ENCODE measurements around the gene GATAD2A.
"Not testable (repeated sequence)": the region's sequence is repeated elsewhere in the genome, so short reads cannot be mapped to it uniquely, and the experiment has no call there.

GATAD2A gene

DNA sequence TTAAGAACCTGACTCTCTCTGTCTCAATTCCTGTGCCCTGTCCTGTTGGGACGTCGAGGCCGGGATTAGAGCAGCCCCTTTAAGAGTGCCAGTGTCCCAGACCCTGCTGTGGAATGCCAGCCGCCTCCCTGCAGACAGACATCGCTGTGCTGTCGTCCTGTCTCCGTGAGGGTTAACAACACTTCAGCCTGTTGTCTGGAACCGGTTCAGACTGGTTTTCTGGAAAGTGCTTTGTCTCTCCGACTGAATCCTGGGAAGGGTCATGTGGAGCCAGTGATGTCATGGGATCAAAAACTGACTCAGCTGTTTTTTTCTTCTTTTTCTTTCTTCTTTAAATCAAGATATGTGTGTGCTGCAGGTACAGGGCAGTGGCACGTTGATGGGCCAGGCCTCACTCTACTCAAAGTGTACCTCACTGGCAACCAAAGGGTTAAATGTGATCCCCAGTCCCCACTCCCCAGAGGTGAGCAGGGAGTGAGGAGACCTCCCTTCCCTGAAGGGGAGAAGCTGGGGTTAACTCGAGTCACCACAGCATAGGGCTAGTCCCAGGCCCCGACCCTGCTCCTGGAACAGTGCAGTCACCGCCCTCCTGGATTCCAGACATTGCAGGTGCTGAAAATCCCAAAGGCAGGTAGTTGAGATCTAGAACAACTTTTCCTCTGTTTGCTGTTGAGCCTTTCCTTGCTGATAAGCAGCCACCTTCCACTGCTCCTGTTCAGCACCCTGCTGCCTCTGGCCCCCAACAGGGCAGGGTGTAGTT, 59.0 kb downstream of the GATAD2A start:
- no peak for DNase-seq (ENCODE audit: low read depth)

DNA sequence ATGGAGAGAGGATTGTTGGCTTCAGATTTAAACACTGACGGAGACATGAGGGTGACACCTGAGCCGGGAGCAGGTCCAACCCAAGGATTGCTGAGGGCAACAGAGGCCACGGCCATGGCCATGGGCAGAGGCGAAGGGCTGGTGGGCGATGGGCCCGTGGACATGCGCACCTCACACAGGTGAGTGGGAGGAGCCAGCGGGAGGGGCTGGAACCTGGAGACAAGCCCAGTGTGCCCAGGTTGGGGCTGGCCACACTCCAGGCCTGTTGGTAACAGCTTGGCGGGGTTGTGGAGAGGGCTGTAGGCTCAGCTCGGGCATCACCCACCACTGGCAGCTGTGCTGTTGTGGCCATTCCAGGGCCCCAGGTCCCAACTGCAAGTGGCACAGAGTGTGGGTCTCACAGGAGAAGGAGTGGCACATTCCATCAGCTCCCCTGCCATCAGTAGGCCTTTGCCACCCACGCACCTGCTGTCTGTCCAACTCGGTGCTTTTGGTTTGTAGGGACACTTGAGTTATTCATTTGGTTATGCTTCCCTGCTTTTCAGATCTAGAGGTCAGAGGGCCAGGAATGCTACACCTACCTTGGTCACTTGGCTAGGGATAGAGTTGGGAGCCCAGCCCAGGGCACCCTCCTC, 60.1 kb downstream of the GATAD2A start:
- no peak for DNase-seq (ENCODE audit: low read depth)

DNA sequence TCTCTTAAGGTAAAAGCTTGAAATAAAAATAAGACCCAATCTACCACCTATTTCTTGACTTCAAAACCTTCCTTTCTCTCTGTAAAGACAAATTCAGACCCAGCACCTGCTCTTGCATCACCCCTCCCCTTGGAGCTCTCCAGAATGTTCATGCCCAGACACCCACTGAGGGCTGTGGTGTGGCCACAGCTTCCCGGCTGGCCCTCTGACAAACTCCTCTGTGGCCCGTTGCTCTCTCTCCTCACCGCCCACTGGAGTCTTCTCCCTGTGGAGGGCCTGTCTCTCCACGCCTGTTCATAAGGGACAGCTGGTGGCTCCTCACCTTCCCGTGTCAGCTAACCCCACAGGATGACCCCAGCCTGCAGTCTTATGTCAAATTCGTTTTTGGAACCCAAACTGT, 60.7 kb downstream of the GATAD2A start:
- DNase-seq (ENCODE audit: low read depth): no peak

DNA sequence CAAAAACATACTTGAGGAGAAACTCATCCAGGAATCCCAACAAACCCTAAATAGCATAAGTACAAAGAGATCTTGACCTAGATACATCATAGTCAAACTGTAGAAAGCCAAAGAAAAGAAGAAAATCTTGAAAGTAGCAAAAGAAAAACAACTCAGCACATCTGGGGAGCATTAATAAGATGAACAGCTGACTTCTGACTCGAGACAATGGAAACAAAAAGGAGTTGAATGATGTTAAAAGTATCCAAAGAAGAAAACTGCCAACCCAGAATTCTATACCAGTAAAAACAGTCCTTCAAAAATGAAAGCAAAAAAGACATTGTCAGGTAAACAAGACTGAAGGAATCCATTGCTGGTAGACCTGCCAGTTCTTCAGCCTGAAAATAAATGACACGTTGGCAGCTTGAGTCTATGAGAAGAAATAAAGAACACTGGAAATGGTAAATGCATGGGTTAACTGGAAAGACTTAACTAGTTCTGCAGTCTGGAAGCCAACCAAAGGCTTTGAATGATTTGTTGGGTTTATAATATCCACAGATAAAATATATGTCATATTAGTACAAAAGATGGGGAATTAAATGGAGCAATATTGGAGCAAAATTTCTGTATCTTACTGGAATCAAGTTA, 63.1 kb downstream of the GATAD2A start:
- no peak for DNase-seq (ENCODE audit: low read depth)

DNA sequence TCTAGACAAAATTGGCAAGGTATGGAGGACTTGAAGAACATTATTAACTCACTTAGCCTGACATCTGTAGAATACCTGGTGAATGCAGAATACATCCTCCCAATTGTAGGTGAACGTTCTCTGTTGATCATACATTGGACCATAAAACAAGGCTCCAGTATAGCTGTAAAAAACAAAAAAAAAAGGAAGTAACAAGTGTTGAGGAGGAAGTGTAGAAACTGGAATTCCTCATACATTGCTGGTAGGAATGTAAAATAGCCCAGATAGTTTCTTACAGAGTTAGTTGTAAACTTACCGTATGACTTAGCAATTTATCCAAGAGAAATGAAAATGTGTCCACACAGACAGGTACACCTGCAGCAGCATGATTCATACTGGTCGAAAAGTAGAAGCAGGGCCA, 65.1 kb downstream of the GATAD2A start:
- no peak for DNase-seq (ENCODE audit: low read depth)

DNA sequence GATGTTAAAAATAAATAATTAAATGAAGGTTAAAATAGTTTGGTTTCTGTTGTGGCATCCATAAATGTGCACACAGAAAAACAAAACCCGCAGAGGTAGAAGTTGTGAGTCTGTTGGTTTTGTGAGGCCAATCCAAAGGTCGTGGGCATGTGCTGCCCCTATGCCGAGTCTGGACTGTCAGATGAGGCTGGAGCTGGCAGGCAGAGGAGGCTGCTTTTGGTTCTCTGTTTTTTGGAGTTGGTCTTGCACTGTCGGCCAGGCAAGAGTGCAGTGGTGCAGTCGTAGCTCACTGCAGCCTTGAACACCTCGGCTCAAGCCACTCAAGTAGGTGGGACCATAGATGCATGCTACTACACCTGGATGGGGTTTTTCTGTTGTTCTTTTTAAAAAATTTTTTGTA, 66.2 kb downstream of the GATAD2A start:
- no peak for DNase-seq (ENCODE audit: low read depth)

DNA sequence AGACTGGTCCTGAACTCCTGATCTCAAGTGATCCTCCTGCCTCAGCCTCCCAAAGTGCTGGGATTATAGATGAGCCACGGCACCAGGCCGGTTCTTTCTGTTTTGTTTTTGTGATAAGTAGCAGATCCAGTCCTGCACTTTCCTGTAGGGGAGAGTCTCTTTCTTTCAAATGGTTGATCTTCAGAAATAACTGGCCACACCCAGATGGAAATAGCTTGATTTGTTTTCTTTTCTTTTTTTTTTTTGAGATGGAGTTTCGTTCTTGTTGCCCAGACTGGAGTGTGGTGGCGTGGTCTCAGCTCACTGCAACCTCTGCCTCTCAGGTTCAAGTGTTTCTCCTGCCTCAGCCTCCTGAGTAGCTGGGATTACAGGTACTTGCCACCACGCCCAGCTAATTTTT, 66.6 kb downstream of the GATAD2A start:
- not testable (repeated sequence) for DNase-seq (ENCODE audit: low read depth)

DNA sequence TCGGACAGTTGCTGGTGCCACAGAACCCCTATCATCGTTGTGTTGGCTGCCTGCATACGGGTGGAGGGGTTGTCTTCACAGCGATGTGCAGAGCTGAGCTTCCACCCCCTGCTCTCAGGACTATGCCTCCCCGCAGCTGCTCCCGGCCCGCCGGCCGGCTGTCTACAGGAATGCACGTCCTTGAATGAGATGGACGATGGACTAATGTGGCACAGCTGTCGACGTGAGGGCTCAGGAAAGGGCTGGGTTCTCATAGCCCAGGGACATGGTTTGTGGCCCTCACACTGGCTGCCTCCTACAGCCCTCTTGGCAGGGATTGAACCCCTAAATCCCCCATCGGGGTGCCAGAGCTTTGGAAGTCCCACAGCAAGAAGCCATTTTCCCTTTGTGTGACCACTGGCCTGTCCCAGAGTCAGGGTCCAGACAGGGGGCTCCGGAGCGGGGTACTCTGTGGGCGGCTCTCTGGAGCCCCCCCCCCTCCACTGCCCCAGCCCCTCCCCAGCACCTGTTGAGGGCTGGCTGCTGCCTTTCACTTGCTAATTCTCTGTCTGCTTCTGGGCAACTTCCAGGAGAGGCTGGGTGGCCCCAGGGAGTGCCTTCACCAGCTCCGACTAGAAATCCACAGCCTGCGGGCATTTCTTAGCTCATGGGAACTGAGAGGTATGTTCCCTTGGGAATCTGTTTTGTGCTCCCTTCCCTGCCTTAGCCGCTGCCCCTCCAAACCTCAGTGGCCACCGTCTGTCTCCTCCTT, 69.7 kb downstream of the GATAD2A start:
- DNase-seq (ENCODE audit: low read depth): no peak

DNA sequence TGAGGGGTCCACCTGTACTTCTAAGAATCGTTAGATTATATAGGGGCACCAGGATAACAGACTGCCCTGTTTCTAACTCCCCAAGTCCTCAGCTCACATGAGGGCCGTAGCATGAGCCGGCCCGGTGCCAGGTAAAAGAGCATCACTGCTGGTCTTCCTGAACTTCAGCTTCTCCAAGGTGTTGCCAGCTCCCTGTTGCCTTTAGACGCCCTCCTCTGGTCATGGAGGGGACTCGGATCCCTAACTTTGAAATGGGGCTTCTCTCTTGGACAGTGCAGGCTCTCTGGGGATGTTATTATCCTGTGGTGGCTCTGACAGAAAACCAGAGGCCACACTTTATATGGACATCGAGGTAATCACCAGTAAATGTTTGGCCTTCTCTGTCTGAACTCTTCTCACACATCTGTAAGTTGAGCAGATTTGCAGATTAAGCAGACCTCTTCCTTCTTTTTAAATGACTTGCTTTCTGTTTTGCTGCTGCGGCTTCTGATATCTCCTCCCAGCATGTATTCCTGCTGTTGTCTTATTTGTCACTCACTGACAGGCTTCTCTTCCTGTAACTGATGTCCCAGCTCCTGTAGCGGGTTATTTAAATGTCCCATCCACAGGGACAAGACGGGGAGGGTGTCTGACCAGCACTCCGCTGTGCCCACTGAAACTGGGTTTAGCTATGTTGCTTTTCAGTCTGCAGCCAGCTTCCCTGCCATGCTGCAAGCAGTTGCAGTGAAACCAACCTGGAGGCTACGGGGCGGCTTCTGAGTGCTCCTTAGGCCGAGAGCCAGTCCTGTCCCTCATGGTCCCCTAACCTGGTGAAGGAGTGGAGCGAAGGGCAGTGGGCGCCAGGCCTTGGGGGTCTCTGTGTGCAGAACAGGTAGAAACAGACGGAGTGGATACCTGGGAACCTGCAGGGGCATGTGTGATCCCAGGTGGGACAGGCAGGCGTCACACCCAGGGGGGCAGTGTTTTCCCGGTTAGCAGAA, 70.7 kb downstream of the GATAD2A start:
- no peak for DNase-seq (ENCODE audit: low read depth)

DNA sequence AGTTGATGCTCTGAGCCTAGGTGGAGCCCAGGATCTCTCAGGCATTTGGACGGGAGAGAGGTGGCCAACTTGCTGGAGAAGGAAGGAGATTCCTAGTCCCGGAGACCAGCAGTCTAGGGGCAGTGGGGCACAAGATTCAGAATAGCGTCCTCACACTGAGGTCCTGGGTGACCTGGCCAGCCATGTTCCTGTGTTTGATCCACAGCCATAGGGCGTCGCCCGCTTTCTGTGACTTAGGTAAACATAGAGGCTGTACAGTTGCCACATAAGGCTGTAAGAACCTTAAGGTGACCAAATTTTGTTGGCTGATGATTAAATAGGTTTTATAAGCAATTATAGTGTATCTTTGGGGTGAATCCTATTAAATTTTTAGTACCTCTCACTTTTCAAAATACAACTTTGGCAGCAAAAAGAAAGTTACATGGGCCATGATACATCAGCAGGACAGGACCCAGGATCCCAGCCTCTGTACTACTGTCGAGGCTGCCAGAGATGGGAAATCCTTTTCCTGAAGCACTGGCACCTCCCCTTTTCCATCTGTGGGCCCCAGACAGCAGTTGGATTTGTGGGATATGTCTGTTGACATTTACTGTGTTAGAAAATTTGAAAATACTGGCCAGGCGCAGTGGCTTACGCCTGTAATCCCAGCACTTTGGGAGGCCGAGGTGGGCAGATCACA, 72.4 kb downstream of the GATAD2A start:
- DNase-seq (ENCODE audit: low read depth): no peak

DNA sequence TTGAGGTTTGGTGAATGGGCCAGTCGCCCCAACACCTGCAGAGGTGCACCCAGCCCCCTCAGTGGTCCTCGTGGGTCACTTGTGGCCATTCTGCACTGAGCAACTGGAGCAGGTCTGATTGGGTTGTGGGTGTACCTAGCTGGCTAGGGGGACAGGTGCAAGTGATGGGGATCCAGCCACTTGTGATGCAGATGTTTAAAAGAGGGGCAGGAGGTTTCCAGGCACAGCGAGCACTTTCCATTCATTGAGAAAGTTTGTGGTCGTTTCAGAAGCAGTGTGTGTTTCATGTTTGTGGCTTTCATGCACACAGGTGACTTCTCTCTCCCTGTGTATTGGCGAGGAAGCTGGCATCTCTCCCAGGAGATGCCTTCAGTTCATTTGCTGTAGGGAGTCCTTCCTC, 75.2 kb downstream of the GATAD2A start:
- DNase-seq (ENCODE audit: low read depth): no peak

DNA sequence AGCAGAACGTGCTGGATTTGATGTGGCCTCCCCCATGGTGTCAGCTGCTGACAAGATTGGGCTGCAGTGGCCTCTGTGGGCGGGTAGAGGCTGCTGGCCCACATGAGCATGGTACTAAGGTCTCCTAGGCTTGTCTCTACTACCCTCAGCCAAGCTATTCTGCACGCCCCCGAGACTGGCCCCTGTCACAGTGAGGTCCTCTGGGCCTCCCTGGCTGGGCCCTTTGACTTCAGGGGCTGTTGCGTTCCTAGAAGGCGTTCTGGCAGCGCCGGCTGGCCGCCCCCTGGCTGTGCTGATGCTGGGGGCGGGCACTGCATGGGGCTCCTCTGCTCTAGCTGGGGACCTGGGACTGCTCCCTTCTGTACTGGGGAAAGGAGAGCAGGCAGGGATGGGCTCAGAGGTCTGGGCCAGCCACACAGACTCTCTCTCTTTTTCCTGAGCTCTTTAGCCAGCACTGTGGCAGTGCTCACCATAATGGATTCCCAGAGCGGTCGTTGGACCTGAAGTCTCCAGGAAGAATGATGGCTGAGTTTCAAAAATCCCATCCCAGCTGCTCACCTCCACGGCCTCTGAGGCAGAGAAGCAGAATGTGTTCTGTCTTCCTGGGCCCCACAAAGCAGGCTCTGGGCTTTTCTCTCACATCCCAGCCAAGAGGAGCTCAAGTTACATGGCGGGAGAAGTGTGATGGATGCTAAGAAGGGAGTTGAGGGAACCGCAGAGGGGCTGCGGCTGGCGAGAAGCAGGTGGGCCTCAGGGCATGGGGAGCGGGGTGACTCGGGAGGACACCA, 77.5 kb downstream of the GATAD2A start:
- no peak for DNase-seq (ENCODE audit: low read depth)

DNA sequence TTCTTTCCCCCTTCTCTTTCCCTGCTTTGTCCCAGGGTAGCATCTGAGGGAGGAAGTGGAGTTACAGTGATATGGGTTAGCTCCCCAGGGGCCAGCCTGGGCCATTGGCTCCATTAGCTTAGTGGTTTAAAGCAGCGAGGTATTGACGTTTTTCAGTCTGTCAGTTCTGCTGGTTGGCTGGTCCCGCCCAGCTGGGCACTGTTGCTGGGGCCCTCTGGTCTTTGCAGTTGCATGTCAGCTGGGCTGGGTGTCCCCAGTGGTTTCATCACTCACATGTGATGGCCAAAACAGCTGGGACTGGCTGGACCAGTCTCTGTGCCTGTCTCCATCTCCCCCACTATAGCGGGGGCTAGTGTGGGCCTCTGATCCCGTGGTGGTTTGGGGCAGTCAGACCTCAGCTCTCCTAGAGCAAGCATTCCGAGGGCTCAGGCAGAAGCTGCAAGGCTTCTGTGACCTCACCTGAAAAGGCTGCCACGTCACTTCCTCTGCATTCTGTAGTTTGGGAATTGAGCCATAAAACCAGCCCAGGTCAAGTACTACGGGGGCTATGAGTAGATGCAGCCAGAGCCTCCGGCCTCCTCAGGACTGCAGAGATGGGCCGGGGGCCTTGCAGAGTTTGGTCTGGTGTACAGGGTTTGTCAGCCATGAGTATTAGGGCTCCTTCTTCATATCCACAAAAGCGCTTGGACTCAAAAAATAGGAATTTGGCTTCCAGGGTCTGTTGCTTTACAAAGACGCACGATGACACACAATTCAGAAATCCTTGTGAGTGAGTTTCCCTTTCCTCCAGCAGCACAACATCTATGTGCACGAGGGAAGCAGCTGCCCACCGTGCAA, 79.9 kb downstream of the GATAD2A start:
- no peak for DNase-seq (ENCODE audit: low read depth)

DNA sequence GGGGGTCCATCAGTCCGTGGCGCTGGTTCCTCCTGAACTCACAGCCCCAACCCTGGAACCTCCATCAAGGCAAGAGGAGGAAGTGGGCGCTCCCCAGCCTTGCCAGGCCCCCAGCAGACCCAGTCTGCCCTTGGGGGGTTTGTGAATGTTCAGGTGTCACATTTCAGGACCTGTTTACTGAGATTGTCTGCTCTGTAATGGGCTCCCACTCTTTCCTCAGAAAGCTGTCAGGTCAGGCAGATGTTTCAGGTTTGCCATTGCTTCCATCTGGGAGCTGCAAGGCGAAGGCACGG, 80.5 kb downstream of the GATAD2A start:
- DNase-seq (ENCODE audit: low read depth): no peak

DNA sequence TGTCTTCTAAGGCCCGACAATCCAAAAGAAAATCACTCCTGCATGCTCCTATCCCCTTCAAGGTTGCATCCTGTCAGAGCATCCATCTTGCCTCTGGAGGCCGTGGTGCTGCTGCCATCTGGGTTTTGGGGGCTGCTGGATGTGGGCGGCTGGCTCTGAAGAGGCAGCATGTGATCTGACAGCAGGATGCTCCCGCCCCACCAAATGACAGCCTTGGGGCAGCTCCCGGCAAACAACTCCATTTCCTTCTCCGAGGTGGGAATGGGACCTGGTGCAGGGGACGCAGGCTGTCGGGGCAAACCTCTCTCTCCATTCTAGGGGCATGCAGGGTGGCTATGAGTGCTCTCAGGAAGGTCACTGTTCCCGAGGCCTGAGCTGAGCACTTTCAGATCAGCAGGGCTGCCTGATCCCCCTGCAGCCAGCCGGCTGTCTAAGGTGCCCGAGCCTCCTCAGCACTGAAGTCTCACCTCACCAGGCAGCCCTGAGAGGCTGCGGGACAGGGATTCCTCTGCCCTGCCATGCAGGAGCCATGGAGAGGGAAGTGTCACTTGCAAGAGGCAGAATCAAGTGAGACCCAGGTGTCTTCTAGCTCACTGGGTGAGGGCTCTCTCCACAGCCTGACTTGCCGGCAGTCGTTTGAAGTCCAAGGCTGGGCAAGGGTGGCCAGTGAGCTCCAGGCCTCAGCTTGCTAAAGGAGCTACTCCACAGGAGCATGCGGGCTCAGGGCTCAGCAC, 81.0 kb downstream of the GATAD2A start:
- no peak for DNase-seq (ENCODE audit: low read depth)

DNA sequence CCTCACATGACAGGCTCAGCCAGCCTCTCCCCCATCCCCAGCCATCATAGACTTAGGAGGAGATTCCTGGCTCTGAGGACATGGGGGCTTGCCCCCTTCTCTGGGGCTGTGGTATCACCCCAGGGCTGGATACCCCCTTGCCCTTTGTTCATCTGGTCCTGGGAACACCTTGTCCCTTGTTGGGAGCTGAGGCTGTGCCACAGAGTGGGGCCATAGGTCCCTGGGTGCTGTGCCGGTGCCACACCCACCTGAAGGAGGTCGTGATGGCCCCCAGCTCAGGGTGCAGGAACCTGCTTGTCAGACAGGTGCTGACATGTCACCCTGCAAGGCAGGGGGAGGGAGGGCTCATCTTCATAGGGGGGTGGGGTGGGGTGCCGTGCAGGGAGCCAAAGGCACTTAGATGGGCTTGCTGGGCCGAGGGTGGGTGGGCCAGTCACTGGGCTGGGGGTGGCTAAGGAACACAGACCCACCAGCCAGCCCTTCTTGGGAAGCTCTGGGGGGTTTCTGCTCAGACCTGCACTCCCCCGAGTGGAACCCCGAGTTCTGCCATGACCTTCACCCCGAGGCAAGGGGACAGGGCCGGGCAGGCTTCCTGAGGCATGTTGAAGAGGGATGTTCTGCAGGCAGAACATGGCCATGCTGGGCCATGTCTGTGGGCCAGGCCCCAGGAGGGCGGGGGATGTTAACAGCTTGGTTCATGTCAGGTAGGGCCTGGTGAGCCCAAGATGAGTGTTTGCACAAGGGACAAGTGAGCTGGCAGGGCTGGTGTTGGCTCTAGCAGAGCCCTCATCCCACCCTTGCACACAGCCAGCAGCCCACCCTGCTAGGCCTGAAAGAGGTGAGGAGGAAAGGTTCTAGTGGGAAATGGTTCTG, 81.8 kb downstream of the GATAD2A start:
- no peak for DNase-seq (ENCODE audit: low read depth)

DNA sequence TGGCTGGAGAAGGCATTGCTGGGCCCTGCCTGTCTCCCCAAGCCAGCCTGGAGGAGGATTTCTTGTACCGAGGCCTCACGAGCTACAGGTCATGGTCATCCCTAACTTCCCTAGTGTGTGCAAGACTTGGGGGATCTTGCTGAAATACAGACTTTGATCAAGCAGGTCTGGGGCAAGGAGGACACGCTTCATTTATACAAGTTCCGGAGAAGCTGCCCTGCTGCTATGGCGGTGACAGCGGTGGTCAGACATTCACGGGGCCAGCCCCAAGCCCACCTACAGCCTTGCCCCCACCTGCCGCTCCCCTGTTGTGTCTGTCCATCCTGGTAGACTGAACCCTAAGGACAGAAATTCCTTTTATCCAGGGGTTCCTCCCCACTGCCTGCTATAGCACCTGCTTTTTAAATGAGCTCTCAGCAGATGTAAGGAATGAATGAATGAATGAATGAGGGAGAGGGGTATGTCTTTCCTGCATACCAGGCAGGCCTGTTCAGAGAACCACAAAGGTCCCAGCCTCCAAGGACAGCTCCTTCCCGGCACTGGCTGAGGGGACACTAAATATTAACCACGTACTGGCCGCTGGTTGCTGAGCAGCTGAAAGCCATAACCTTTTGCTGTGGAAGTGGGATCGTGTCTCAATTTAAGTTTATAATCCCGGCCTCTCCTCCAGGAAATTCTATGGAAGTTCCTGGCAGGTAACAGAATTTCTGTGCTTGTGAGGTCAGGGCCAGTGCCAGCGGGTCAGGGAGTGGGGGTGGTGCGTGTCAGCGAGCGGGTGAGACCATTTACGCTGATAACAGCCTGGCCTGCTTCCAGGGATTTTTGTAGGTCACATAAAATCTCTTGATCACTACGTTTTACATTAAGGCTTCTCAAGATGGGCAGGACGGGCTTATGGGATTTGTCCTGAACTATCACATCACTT, 82.7 kb downstream of the GATAD2A start:
- DNase-seq (ENCODE audit: low read depth): no peak
